CD4-positive, alpha-beta T cell (primary cell): ENCODE data around the gene GEMIN7. TPM values are rescaled to one million over a fixed set of nuclear protein-coding genes. Genes with fewer than 3 reads are reported as not detected.
A peak's percentile ranks its signal among the peaks of the same experiment; 100 is the strongest.

Source experiments
- ATAC-seq: fragments of 200-7000 bp; cut with Tn5 transposase; one replicate; pipeline ENCODE4 v1.10.0; 2022; ENCODE audit warnings: mild to moderate bottlenecking; ENCODE audit not compliant: poor library complexity
- CTCF ChIA-PET: fragments of 350-600 bp; sonication (Branson Sonifier 250); formaldehyde crosslinking; loops from one replicate; lab custom pipeline; 2021; ENCODE audit warnings: antibody characterized with exemption, inconsistent platforms; lab: Charles Lee
- POLR2A ChIA-PET: fragments of 350-600 bp; sonication (Branson Sonifier 250); formaldehyde crosslinking; loops from one replicate; lab custom pipeline; 2021; ENCODE audit warnings: antibody characterized with exemption, inconsistent platforms; lab: Charles Lee
- DNase-seq, 14 experiments: peaks; one replicate each; pipeline ENCODE4 v3.0.0-alpha.2; 2013 to 2020; ENCODE audit warnings: mixed read lengths in 2 of 14
- H3K27ac ChIP-seq, 2 donors: one replicate each; pipeline versions ENCODE4 v1.5.1 to v1.7.0; 2013; ENCODE audit warnings: low read length in 2 of 2, low read depth in 1 of 2, mild to moderate bottlenecking in 1 of 2
- H3K27me3 ChIP-seq, 2 experiments: 1 replicate in 1 of 2; 2 replicates in 1 of 2; pipeline versions ENCODE4 v1.6.1 to v1.7.0; 2013; ENCODE audit warnings: low read length in 2 of 2, control low read depth in 1 of 2, mild to moderate bottlenecking in 1 of 2, moderate library complexity in 1 of 2; ENCODE audit not compliant: insufficient read depth in 2 of 2, control insufficient read depth in 1 of 2
- H3K36me3 ChIP-seq: one replicate; pipeline ENCODE4 v1.6.1; 2013; ENCODE audit warnings: low read length, control low read depth; ENCODE audit not compliant: insufficient read depth
- H3K4me1 ChIP-seq: one replicate; pipeline ENCODE4 v1.6.1; 2013; ENCODE audit warnings: low read length, control low read depth; ENCODE audit not compliant: insufficient read depth
- H3K4me3 ChIP-seq: one replicate; pipeline ENCODE4 v1.5.1; 2013; ENCODE audit warnings: mild to moderate bottlenecking, low read length, moderate library complexity
- H3K9me3 ChIP-seq, 2 experiments: 1 replicate in 1 of 2; 2 replicates in 1 of 2; pipeline versions ENCODE4 v1.6.1 to v1.7.0; 2013; ENCODE audit warnings: low read length in 2 of 2, mild to moderate bottlenecking in 2 of 2, control low read depth in 1 of 2, moderate library complexity in 1 of 2; ENCODE audit not compliant: control insufficient read depth in 1 of 2, insufficient read depth in 1 of 2
- H3K27ac Mint-ChIP-seq: one replicate; pipeline ENCODE4 v1.8.0; 2020; ENCODE audit warnings: mixed read lengths
- H3K27me3 Mint-ChIP-seq: one replicate; pipeline ENCODE4 v1.8.0; 2021; ENCODE audit warnings: mixed read lengths
- H3K36me3 Mint-ChIP-seq: one replicate; pipeline ENCODE4 v1.8.0; 2021; ENCODE audit warnings: low read depth, mixed read lengths
- H3K4me1 Mint-ChIP-seq: one replicate; pipeline ENCODE4 v1.8.0; 2021; ENCODE audit warnings: low read depth, mixed read lengths
- H3K4me3 Mint-ChIP-seq: one replicate; pipeline ENCODE4 v1.8.0; 2020; ENCODE audit warnings: mild to moderate bottlenecking, mixed read lengths
- H3K9me3 Mint-ChIP-seq: one replicate; pipeline ENCODE4 v1.8.0; 2020; ENCODE audit warnings: mixed read lengths
- CTCF ChIP-seq: fragments of 200-600 bp; IDR thresholded peaks from one replicate; pipeline ENCODE4 v1.8.0; 2022; ENCODE audit warnings: antibody characterized with exemption, mild to moderate bottlenecking
- intact Hi-C, 2 experiments: fragments of 100-400 bp; cut with DNase I in 1 of 2; cut with micrococcal nuclease in 1 of 2; formaldehyde crosslinking; loops; one replicate each; pipeline versions ENCODE4 v1.15.1 to v1.9.0; 2023 to 2025; cut with DNase I, micrococcal nuclease
- total RNA-seq, 174 experiments: library from RNA in 2 of 174; stranded (reverse) in 2 of 174; gene quantifications; one replicate each; pipeline ENCODE4 v1.2.3 and lab custom pipeline; 2021 to 2026

Gene GEMIN7
- total RNA-seq, 2 experiments from 2014 or later = 4.0 to 4.8 TPM

GRCh38 chr19:45114116-45114515 is 35.1 kb downstream of the GEMIN7 start:
- DNase-seq (no peak), ATAC-seq (no peak)
- Histone ChIP-seq H3K4me1 (peaks cover 51% of the 10 kb centered on the region), H3K9me3 (no peaks in the 10 kb centered on the region), H3K27me3 (no peaks in the 10 kb centered on the region), H3K4me3 (no peak overlapping the region), H3K27ac (no peak overlapping the region), H3K36me3 (no peaks in the 10 kb centered on the region)
- Mint-ChIP-seq H3K27ac (no peak overlapping the region), H3K4me1 (peaks cover 45% of the 10 kb centered on the region), H3K27me3 (no peaks in the 10 kb centered on the region), H3K4me3 (no peak overlapping the region), H3K36me3 (no peaks in the 10 kb centered on the region), H3K9me3 (no peaks in the 10 kb centered on the region)
- no peak for TF ChIP-seq CTCF
- ChIA-PET POLR2A (interaction anchor here (1.5 kb wide), 1 partner anchor 11 kb away, joined by 7 read pairs; no protein-coding TSS in a partner anchor), CTCF (no interaction called here)
- intact Hi-C loops = no loop called here

DNA sequence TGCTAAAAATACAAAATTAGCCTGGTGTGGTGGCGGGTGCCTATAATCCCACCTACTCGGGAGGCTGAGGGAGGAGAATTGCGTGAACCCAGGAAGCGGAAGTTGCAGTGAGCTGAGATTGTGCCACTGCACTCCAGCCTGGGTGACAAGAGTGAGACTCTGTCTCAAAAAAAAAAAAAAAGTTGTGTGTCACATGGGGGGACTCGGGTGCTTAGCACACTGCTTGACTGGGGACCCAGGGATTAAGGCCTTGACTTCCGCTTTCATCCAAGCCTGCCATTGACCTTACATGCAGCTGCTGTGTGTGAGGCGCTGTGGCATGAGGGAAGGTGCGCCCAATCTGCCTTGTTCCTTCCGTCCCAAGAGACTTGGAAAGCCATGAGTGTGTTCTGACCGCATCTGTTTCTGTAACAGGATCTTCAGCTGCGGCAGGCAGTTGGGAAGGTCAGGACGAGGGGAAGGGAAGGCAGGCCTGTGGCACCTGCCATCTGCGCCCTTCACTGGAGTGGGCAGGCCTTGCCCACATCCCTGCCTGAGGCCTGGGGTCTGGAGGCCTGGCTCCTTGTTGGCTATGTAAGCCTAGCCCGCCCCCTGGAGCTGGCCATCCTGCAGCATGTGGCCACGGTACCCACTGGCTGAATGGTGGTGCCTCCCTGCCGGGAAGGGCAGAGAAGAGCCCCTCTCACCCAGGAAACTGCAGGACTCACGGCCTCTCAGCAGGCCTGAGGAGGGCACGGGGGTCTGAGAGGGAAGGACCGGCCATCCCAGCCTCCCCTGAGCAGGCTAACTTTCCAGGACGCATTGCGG is 37.0 kb downstream of the GEMIN7 start:
- Histone ChIP-seq H3K9me3 (no peaks in the 10 kb centered on the region), H3K4me3 (no peak overlapping the region), H3K36me3 (no peaks in the 10 kb centered on the region), H3K4me1 (peaks cover 54% of the 10 kb centered on the region), H3K27me3 (no peaks in the 10 kb centered on the region), H3K27ac (no peak overlapping the region)
- Mint-ChIP-seq H3K9me3 (no peaks in the 10 kb centered on the region), H3K4me3 (peak overlapping the region; percentile 63), H3K27ac (no peak overlapping the region), H3K4me1 (peaks cover 50% of the 10 kb centered on the region), H3K36me3 (no peaks in the 10 kb centered on the region), H3K27me3 (no peaks in the 10 kb centered on the region)
- no peak for TF ChIP-seq CTCF
- POLR2A ChIA-PET = no interaction called here
- CTCF ChIA-PET = no interaction called here
- no peak for ATAC-seq
- DNase-seq = peak in 1 of 14 experiments; percentile 52
- intact Hi-C loops = no loop called here

GRCh38 chr19:45117167-45117594 is 38.1 kb downstream of the GEMIN7 start:
- Histone ChIP-seq H3K4me1 (peaks cover 66% of the 10 kb centered on the region), H3K27ac (no peak overlapping the region), H3K36me3 (no peaks in the 10 kb centered on the region), H3K27me3 (no peaks in the 10 kb centered on the region), H3K4me3 (peak overlapping the region; percentile 9), H3K9me3 (no peaks in the 10 kb centered on the region)
- H3K27me3 Mint-ChIP-seq = no peaks in the 10 kb centered on the region
- intact Hi-C loops = no loop called here
- peak overlapping the region; percentile 76 for H3K4me3 Mint-ChIP-seq
- ChIA-PET POLR2A (interaction anchor here (2.0 kb wide), 1 partner anchor 25 kb away, joined by 13 read pairs; the partner anchor contains the start of gene PPP1R37), CTCF (no interaction called here)
- H3K4me1 Mint-ChIP-seq = peaks cover 60% of the 10 kb centered on the region
- DNase-seq (peak in 8 of 14 experiments; percentile 6 to 61 (median 36)), ATAC-seq (peak; percentile 79)
- H3K27ac Mint-ChIP-seq = peak overlapping the region; percentile 59
- H3K36me3 Mint-ChIP-seq = no peaks in the 10 kb centered on the region
- TF ChIP-seq CTCF = no peak
- no peaks in the 10 kb centered on the region for H3K9me3 Mint-ChIP-seq
